HepG2 (cell line): ENCODE data around the gene TLE1. TPM values are rescaled to one million over a fixed set of nuclear protein-coding genes. Genes with fewer than 3 reads are reported as not detected.
A peak's percentile ranks its signal among the peaks of the same experiment; 100 is the strongest.

Experiments
- CAMTA2 ChIP-seq: sonication (generic); formaldehyde crosslinking; IDR thresholded peaks from 2 replicates; pipeline ENCODE4 v1.4.0; 2020; ENCODE audit warnings: mild to moderate bottlenecking, missing genetic modification reagents, borderline replicate concordance
- ETV6 ChIP-seq: sonication (generic); formaldehyde crosslinking; conservative IDR thresholded peaks from 2 replicates; pipeline ENCODE4 v1.4.0; 2020; ENCODE audit warnings: missing genetic modification reagents
- HNF4A ChIP-seq: sonication (generic); formaldehyde crosslinking; IDR thresholded peaks from 2 replicates; pipeline ENCODE4 v1.4.0; 2020; ENCODE audit warnings: missing genetic modification reagents
- HOXA5 ChIP-seq: sonication (generic); formaldehyde crosslinking; IDR thresholded peaks from 2 replicates; pipeline ENCODE4 v1.4.0; 2020; ENCODE audit warnings: missing genetic modification reagents
- PHB2 ChIP-seq: fragments of 450-650 bp; IDR thresholded peaks from 2 replicates; pipeline ENCODE4 v1.6.1; 2018; ENCODE audit not compliant: partially characterized antibody
- SOX6 ChIP-seq, 2 experiments: fragments of 450-650 bp in 1 of 2; sonication (generic) in 1 of 2; formaldehyde crosslinking in 1 of 2; IDR thresholded peaks; 2 replicates each; pipeline versions ENCODE4 v1.4.0 to v1.6.1; 2017 to 2020; ENCODE audit warnings: antibody characterized with exemption in 1 of 2, mild to moderate bottlenecking in 1 of 2, missing genetic modification reagents in 1 of 2
- SPEN ChIP-seq: sonication (generic); formaldehyde crosslinking; IDR thresholded peaks from 2 replicates; pipeline ENCODE4 v1.5.1; 2020; ENCODE audit warnings: low read depth, mild to moderate bottlenecking, missing genetic modification reagents
- TCF7 ChIP-seq: sonication (generic); IDR thresholded peaks from 2 replicates; pipeline ENCODE4 v1.6.1; 2016; ENCODE audit warnings: antibody characterized with exemption, low read depth
- TFE3 ChIP-seq: IDR thresholded peaks from 2 replicates; pipeline ENCODE4 v1.6.1; 2016
- ZBTB10 ChIP-seq: sonication (generic); formaldehyde crosslinking; IDR thresholded peaks from 2 replicates; pipeline ENCODE4 v1.4.0; 2020; ENCODE audit warnings: missing genetic modification reagents, borderline replicate concordance
- ZHX2 ChIP-seq, 2 experiments: sonication (generic) in 1 of 2; formaldehyde crosslinking in 1 of 2; IDR thresholded peaks; 2 replicates each; pipeline versions ENCODE4 v1.6.1 to v1.9.0; 2014 to 2022; ENCODE audit warnings: antibody characterized with exemption in 1 of 2, borderline replicate concordance in 1 of 2, inconsistent platforms in 1 of 2, low read depth in 1 of 2, missing genetic modification reagents in 1 of 2
- ZNF101 ChIP-seq: sonication (generic); formaldehyde crosslinking; IDR thresholded peaks from 2 replicates; pipeline ENCODE4 v1.4.0; 2020; ENCODE audit warnings: mild to moderate bottlenecking, low read depth, missing genetic modification reagents, borderline replicate concordance
- polyA plus RNA-seq, 8 experiments: library from polyadenylated mRNA; depleted of rRNA in 3 of 8; stranded (reverse) in 7 of 8; unstranded in 1 of 8; fragments of >200 nt; fragmentation: Illumina TruSeq in 4 of 8; extraction: Trizol in 4 of 8; gene quantifications; 2 replicates each; pipeline versions ENCODE4 v1.2.1 to v1.2.3, GENCODE V29; 2011 to 2016; ENCODE audit warnings: low read depth in 4 of 8, missing spikeins in 1 of 8, mixed read lengths in 1 of 8; ENCODE audit not compliant: insufficient read depth in 1 of 8
- total RNA-seq, 5 experiments: library from RNA; depleted of rRNA; stranded (reverse); fragments of >200 nt; fragmentation: Illumina TruSeq; extraction: Trizol; gene quantifications; 2 replicates each; pipeline ENCODE4 v1.2.3, GENCODE V29; 2016; ENCODE audit warnings: low read depth in 1 of 5

Gene TLE1
- total and polyA plus RNA-seq, 2 of the 13 experiments (the other 11 are each of a cell fraction or from before 2014, with no cell fraction given) = 35.9 to 109 TPM

GRCh38 chr9:81633952-81634854, 55.1 kb downstream of the TLE1 start (continued):
- TF ChIP-seq ZHX2 (IDR thresholded peaks at IDR 0.05; ENCODE audit: low read depth) (no peak), ZHX2 (CRISPR knock-in tag; IDR thresholded peaks at IDR 0.05; ENCODE audit: borderline replicate concordance) (no peak), HOXA5 (CRISPR knock-in tag) (no peak), ZBTB10 (no peak), HNF4A (CRISPR knock-in tag) (peak; percentile 92), SOX6 (IDR thresholded peaks at IDR 0.05) (no peak), SOX6 (CRISPR knock-in tag; IDR thresholded peaks at IDR 0.05) (peak; percentile 78), CAMTA2 (CRISPR knock-in tag) (no peak), SPEN (CRISPR knock-in tag) (peak; percentile 57; the same call in 1 of the 2 replicates), TFE3 (no peak), ZNF101 (CRISPR knock-in tag) (no peak), PHB2 (no peak), ETV6 (CRISPR knock-in tag) (no peak), TCF7 (no peak; the same call in 1 of the 2 replicates)
